Neural cell (in vitro differentiated cells): Measurements from ENCODE around the gene RTP4.

Experiments used
- POLR2AphosphoS5 ChIP-seq: IDR thresholded peaks from 2 replicates; pipeline ENCODE4 v1.6.1; 2012
- TF ChIP-seq, protein P1 (sequence below): fragments of 450-650 bp; IDR thresholded peaks from 2 replicates; pipeline ENCODE4 v1.5.1; 2014; ENCODE audit warnings: antibody characterized with exemption, mild to moderate bottlenecking, moderate library complexity; ENCODE audit not compliant: poor library complexity, severe bottlenecking

DNA sequence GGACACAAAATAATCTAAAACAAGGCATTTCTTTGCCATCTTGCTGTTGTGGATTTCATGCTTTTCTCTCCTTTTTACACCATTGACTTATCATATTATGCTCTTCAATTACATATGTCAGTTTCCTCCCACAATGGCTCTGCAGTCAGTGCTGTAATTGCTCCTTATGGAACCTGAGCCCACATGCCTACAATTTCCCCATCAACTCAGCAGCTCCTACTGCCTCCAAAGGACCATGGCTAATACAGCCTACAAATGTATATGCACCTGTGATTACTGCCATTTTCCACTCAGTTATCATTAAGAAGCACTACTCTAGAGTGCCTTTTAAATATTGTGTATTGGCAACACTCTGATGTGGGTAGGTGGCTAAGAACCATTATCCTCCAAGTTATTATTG is 30.8 kb downstream of the RTP4 start:
- peak; percentile 99 for TF ChIP-seq POLR2AphosphoS5
- TF ChIP-seq, protein P1, sequence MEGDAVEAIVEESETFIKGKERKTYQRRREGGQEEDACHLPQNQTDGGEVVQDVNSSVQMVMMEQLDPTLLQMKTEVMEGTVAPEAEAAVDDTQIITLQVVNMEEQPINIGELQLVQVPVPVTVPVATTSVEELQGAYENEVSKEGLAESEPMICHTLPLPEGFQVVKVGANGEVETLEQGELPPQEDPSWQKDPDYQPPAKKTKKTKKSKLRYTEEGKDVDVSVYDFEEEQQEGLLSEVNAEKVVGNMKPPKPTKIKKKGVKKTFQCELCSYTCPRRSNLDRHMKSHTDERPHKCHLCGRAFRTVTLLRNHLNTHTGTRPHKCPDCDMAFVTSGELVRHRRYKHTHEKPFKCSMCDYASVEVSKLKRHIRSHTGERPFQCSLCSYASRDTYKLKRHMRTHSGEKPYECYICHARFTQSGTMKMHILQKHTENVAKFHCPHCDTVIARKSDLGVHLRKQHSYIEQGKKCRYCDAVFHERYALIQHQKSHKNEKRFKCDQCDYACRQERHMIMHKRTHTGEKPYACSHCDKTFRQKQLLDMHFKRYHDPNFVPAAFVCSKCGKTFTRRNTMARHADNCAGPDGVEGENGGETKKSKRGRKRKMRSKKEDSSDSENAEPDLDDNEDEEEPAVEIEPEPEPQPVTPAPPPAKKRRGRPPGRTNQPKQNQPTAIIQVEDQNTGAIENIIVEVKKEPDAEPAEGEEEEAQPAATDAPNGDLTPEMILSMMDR = no peak
